Limb (tissue), 2 donors: ENCODE data around the gene AGPS.
"Not testable (repeated sequence)": the region's sequence is repeated elsewhere in the genome, so short reads cannot be mapped to it uniquely, and the experiment has no call there.

Experiments used
- DNase-seq, 2 donors: peaks; one replicate each; pipeline ENCODE4 v3.0.0-alpha.2; 2016; ENCODE audit errors: extremely low spot score in 2 of 2

The AGPS gene

DNA sequence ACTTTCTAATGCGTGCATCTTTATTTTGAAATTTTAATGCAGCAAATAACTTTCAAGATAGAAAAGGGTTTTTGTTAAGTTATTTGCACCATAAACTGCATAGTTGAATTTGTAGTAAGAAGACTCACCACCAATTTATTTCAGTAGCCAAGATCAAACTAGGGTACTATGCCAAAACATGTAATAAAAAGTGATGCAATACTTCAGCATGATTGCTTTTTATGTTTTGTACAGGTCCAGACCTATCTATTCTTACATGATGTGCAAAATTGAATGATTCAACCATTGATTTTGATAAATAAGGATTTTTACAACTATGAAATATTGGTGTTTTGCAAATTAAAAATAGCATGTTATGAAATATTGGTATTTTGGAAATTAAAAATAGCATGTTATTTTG lies 26.7 kb downstream of the AGPS start:
- DNase-seq = no peak

DNA sequence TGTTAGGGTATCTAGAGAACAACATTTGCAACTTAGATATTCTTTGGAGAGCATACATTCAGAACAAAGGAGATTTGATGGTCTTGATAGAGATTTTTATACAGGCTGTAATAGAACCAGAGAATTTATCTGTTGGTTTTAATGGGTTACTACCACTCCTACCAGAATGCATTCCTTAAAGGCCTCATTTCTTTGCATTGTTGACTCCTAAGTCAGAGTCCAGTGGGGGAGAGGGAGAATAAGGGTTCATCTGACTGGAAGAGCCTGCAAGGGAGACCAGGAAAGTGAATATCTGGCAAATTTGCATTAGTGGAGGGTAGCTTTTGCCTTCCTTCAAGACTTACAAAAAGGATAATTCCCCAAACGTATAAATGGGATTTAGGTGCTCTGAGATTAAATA lies 29.7 kb downstream of the AGPS start:
- no peak for DNase-seq

DNA sequence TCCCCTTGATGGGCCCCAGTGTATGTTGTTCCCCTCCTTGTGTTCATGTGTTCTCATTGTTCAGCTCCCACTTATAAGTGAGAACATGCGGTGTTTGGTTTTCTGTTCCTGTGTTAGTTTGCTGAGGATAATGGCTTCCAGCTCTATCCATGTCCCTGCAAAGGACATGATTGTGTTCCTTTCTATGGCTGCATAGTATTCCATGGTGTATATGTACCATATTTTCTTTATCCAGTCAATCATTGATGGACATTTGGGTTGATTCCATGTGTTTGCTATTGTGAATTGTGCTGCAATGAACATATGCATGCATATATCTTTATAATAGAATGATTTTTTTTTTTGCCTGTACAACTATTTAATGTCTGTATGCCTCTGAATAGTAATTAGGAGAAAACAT lies 31.5 kb downstream of the AGPS start:
- not testable (repeated sequence) for DNase-seq

DNA sequence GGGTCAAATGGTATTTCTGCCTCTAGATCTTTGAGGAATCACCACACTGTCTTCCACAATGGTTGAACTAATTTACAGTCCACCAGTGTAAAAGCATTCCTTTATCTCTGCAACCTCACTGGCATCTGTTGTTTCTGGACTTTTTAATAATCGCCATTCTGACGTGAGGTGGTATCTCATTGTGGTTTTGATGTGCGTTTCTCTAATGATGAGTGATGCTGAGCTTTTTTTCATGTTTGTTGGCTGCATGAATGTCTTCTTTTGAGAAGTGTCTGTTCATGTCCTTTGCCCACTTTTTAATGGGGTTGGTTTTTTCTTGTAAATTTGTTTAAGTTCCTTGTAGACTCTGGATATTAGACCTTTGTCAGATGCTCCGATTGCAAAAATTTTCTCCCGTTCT lies 32.0 kb downstream of the AGPS start:
- not testable (repeated sequence) for DNase-seq

DNA sequence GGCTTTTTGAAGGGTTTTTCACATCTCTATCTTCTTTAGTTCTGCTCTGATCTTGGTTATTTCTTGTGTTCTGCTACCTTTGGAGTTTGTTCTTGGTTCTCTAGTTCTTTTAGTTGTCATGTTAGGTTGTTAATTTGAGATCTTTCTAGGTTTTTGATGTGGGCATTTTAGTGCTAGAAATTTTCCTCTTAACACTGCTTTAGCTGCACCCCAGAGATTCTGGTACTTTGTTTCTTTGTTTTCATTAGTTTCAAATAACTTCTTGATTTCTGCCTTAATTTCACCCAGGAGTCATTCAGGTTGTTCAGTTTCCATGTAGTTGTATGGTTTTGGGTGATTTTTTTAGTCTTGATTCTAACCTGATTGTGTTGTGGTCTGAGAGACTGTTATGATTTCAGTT lies 34.7 kb downstream of the AGPS start:
- DNase-seq = no peak

DNA sequence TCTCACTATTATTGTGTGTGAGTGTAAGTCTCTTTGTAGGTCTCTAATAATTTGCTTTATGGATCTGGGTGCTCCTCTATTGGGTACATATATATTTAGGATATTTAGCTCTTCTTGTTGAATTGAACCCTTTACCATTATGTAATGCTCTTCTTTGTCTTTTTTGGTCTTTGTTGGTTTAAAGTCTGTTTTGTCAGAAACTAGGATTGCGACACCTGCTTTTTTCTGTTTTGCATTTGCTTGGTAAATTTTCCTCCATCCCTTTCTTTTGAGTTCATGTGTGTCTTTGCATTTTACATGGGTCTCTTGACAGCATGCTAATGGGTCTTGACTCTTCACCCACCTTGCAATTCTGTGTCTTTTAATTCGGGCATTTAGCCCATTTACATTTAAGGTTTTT lies 35.4 kb downstream of the AGPS start:
- DNase-seq = not testable (repeated sequence)

DNA sequence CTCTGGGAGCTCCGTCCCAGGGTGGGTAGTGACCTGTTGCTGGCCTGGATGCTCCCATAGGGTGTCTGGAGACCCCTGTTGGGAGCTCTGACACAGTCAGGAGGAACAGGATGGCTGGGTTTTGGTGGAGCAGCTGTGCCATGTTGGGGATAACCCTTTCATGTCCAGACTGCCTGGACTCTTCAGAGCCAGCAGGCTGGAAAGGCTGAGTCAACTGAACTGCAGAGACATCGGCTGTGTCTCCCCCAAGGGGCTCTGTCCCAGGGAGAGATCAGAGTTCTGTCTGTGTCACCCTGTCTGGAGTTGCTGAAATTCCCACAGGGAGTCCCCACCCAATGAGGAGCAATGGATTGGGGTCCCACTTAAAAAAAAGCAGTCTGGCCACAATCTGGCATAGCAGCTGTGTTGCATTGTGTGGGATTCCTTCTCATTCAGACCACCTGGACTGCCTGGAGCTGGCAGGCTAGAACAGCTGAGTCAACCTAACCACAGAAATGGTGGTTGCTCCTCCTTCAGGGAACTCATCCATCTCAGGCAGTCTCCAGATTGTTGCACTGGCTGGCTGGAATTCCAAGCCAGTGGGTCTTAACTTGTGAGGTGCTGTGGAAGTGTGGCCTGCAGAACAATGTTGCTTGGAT lies 37.2 kb downstream of the AGPS start:
- DNase-seq = no peak

DNA sequence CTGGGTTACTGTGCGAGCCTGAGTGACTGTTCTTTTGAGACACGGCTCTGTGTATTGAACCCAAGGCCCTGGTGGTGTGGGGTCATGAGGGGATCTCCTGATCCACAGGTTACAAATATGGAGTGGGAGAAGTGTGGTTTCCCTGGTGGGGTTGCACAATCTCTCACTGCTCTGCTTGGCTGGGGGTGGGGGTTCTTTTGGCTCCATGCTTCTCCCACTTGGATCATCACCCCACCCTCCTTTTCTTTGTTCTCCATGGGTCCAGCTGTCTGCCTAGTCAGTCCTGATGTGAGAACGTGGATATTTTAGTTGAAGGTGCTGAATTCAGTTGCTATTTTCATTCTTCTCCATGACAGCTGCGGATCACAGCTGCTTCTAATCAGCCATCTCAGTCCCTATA lies 37.8 kb downstream of the AGPS start:
- DNase-seq = no peak

DNA sequence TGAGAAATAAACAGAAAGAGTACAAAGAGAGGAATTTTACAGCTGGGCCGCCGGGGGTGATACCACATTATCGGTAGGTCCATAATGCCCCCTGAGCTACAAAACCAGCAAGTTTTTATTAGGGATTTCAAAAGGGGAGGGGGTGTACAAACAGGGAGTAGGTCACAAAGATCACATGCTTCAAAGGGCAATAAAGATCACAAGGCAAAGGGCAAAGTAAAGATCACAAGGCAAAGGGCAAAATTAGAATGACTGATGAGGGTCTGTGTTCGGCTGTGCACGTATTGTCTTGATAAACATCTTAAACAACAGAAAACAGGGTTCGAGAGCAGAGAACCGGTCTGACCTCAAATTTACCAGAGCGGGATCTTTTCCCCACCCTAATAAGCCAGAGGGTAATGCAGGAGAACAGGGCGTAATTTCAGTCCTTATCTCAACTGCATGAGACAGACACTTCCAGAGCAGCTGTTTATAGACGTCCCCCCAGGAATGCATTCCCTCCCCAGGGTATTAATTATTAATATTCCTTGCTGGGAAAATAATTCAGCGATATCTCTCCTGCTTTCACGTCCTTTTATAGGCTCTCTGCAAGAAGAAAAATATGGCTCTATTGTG lies 38.6 kb downstream of the AGPS start:
- DNase-seq = not testable (repeated sequence)

DNA sequence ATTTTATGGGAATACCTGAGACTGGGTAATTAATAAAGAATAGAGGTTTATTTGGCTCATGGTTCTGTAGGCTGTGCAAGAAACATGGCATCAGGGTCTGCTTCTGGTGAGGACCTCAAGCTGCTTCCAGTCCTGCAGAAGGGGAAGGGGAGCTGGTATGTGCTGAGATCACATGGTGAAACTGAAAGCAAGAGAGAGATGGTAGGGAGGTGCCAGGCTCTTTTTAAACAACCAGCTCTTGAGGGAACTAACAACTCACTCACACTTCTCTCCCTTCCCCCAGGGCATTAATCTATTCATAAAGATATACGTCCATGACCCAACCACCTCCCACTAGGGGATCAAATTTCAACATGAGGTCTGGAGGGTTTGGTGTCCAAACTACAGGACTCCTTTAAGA lies 40.1 kb downstream of the AGPS start:
- no peak for DNase-seq

DNA sequence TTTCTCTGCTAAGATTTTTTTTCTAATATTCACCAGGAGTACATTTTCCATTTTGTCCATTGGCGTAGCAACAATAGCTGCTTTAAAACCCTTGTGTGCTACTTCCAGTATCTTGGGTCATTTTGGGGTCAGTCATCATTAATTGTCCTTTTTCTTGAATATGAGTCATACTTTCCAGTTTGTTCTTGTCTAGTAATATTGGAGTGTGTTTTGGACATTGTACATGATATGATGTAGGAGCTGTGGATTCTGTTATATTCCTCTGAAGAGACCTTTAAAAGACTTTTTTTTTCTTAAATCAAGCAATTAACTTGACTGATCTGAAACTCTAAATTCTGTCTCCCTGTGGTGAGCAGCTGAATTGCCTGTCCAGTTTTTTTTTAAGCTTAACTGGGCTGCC lies 40.8 kb downstream of the AGPS start:
- no peak for DNase-seq

DNA sequence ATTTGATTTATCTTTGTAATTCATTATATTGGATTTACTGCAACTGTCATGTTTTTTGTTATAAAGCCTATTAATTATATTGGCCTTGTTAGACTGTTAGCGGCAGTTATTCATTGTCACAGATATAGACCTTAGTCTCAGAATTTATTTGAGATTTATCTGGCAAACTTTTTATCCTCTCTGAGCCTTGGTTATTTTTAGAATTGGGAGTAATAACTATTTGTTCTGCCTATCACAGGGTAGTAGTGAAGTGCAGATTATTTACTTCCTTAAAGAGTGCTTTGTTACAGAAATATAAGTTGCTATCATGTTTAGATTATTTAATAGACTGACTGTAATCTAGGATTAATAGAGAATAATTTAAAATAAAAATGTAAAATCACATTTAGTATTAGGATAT lies 41.9 kb downstream of the AGPS start:
- DNase-seq = no peak

DNA sequence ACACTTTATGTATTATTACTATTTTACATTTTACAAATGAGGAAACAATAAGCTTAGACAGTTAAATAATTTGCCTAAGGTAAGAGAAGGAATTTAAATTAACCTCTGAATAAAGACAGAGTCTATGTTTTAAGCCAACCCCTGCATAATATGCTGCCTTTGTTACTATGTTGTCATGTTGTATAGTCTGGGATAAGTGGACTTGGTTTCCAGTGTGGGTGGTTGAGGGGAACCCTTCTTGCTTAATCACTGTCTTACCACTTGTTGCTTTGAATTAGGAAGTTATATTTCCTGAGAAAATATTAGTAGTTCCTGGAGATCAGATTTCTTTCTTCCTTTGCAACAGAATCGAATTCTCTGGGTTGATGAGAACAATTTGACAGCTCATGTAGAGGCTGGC lies 52.6 kb downstream of the AGPS start:
- no peak for DNase-seq

DNA sequence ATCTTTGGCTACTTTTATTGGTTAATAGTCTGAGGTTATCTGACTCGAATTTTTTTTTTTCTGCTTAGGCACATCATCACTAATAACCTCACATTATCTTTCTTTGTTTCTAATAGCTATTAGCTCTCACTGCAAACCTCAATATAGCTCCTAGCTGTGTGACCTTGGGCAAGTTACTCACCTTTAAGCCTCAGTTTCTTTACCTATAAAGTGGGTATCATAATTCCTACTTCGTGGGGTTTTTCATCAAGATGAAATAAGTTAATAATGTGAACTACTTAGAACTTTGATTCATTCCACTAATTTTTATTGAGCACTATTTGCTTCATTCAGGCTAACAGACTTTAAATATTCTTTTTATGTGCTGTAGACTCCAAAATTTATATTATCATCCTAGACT lies 55.5 kb downstream of the AGPS start:
- DNase-seq = no peak

DNA sequence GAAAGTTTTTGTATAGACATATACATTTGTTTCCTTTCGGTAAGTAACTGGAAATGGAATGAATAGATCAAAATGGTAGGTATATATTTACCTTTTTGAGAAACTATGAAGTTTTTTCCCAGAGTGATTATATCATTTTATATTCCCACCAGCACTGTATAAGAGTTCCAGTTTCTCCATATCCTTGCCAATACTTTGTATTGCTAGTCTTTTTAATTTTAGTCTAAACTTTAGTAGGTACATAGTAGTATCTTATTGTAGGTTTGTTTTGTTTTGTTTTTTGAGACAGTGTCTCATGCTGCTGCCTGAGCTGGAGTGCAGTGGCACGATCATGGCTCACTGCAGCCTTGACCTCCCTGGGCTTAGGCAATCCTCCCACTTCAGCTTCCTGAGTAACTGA lies 56.6 kb downstream of the AGPS start:
- DNase-seq = no peak

DNA sequence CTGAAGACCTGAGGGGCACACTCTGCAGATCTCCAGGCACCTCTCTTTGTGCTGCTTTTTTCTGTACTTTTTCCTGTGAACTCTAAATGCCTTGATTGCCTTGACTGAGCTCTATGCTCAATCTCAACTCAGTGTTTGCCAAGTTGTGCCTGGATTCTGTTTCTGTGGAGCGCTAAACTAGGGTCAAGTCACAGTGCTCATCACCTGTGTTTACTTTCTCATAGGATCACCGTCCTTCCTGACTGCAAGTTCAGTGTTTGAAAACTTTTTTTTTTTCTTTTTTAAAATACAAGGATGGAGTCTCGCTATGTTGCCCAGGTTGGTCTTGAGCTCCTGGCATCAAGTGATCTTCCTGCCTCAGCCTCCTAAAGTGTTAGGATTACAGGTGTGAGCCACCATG lies 62.6 kb downstream of the AGPS start:
- no peak for DNase-seq

DNA sequence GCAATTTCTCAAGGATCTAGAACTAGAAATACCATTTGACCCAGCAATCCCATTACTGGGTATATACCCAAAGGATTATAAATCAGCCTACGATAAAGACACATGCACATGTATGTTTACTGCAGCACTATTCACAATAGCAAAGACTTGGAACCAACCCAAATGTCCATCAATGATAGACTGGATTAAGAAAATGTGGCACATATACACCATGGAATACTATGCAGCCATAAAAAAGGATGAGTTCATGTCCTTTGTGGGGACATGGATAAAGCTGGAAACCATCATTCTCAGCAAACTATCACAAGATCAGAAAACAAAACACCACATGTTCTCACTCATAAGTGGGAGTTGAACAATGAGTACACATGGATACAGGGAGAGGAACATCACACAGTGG lies 67.2 kb downstream of the AGPS start:
- DNase-seq = not testable (repeated sequence)

DNA sequence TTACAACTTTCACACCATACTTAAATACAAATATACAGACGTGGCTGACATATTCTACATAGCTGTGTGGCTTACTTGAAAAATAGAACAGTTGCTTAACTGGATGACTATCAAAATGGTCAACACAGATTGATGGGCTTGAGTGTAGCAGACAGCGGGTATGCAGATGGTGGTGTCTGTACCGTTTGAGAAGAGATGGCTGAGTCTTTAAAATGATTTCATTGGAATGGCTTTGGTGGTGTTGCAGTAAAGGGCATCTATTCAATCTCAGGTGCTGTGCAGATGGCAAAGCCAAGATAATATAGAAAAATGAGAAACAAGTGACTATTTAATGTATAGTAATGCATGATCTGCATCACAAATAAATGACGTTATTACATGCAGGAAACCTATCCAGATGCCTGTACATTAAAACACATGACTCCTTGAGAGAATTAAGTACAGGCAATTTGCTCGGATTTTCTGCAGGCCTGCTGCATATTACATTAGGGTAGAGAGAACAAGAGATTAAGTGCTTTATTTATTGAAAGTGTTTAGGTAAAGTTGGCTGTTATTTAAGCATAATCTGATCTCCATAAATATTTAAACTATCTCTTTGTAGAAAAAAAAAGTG lies 68.5 kb downstream of the AGPS start:
- DNase-seq = no peak

DNA sequence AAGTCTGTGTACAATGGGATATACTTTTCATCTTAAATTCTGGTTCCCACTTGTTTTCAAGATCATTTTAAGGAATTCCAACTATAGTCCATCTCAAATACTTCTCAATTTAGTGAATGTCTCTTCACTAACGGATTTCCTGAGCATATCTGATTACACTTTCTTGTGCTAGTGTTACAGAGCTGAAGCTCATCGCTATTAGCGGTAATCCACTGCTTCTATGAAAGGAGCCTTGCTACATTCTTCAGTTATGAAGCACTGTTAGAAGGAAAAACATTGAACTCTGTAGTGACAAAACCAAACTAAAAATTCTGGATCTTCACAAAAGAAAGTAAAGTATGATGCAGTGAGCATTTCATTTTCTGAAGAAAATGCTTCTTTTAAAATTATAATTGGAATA lies 72.0 kb downstream of the AGPS start:
- DNase-seq = no peak

DNA sequence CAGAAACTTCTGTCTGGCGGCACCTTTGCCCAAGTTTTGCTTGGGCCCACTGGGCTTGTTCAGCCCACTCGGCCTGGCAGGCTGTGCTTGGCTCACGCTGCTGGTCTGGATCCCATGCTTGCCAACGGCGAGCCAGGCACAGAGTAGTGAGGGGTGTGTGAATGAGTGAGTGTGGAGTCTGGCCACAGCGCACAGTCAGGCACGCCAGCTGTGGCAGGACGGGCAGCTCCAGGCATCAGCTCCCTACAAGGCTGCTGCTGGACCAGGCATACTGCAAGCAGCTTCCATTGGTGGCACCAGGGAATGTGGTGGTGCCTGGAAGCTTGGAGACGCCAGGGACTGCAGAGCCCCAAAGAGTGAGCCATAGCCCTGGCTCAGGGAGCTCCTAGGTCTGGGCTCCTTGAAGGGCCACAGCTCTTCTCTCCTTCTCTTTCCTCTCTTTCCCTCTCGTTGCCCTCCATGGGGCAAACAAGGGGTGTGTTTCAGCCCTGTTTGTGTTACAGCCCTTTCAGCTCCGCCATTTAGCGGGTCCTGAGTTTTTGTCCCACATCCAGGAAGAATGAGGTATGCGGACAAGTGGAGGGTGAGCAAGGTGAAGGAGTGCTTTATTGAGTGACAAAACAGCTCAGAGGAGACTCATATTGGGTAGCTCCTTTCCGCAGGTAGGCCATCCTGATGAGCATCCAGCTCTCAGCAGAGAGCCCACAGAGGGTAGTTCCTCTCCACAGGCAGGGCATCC lies 73.0 kb downstream of the AGPS start:
- no peak for DNase-seq

DNA sequence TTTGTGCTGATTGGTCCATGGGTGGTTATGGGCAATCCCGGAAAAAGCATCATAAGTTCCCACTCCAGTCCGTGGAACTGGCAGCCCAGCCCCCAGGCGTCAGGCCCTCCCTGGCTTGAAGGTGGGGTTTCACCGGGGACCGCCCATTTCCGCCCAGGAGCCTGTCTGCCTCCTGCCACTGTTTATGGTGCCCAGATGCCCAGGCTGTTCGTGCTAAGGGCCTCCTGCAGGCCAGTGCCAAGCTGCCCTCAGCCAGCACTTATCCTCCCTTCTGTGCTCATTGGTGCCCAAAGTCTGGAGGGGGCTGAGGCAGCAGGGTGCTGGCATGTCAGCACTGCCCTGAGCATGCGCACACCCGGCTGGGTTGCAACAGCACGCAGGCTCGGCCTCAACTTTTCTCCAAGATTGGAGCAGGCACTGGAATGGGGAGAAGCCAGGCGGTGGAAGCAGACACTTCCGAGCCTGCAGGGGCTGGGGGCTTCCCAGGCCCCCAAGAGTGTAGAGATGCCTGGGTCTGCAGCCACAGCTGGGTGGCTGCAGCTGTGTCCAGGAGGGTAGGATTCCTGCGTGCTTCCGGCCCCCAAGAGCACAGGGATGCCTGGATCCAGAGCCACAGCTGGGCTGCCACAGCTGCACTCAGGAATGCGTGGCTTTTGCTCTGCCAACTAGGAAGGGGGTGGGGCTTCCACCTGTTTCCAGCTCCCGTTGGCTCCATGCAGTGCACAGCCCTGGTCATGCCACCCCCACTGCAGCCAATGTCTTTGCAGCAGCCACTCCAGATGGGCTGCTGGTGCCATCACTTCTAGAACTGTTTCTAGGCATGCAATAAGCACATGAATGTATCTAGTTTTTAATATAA lies 74.0 kb downstream of the AGPS start:
- DNase-seq = peak in 1 of 2 donors; percentile 26

DNA sequence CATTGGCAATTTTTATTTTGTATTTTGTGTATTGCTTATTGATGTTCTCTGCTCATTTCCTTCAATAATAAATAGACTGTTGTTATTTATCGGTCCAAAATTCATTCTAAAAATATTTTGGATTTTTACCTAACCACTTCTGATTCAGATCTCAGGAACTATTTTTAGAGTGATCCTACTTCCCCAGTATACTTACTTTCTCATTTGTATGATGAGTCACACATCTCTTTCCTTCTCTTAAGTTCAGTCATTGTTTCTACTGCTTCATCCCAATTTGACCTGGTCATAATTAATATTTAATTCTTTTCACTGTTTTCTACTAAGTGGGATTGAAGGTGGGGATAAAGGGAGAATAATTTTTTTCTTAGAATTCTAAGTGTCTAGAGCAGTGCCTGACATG lies 75.1 kb downstream of the AGPS start:
- DNase-seq = no peak
